ENCODE measurements around the gene SCRN2. TPM values are rescaled to one million over a fixed set of nuclear protein-coding genes. Genes with fewer than 3 reads are reported as not detected.

The SCRN2 gene
- total RNA-seq, 1 donor from 2014 or later: 30.1 TPM

DNA sequence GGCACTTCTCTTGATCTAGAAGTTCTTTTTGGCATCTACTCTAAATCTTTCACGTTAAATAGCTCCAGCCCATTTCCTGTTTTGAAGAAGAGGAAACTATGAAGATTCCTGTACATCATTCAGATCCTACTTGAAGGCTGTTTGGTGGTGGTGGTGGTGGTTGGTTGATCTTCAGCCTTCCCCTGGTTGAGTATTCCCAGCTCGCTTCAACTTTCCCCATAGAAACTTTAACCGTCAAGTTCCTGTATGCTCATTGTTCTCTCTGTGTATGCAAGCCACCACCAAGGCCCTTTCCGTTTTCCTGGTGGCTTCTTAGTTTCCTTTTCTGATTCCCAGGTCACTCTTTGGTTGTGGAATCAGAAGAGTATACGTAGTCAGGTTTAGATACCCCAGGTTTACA is 6.3 kb downstream of the SCRN2 start:
- no peak for DNase-seq (ENCODE audit: low read depth)
- Histone ChIP-seq H3K36me3 (ENCODE audit: control insufficient read depth, insufficient read depth, low read length) (no peaks in the 10 kb centered on the region), H3K4me3 (ENCODE audit: low read depth, low read length) (no peak overlapping the region), H3K27me3 (ENCODE audit: control insufficient read depth, insufficient read depth, low read length) (no peaks in the 10 kb centered on the region)
- TF ChIP-seq CTCF (IDR thresholded peaks at IDR 0.05; ENCODE audit: insufficient read depth, low read length, poor library complexity, severe bottlenecking): no peak

- peak overlapping the region; percentile 54 for H3K4me3 ChIP-seq (ENCODE audit: low read depth, low read length)
- DNase-seq (ENCODE audit: low read depth): no peak
- no peak for TF ChIP-seq CTCF (IDR thresholded peaks at IDR 0.05; ENCODE audit: insufficient read depth, low read length, poor library complexity, severe bottlenecking)
These were observed 9.1 kb downstream of the SCRN2 start for GRCh38 chr17:47831934-47832327.

GRCh38 chr17:47831003-47831933 is 9.8 kb downstream of the SCRN2 start, which contains the start of the genes LRRC46 and MRPL10:
LRRC46 (plus strand) TSS chr17:47831670; CDS start chr17:47831990, 320 bp downstream.
MRPL10 (minus strand) TSS chr17:47831541; CDS start chr17:47831511, 30 bp downstream.
- Histone ChIP-seq H3K27me3 (ENCODE audit: control insufficient read depth, insufficient read depth, low read length) (no peaks in the 10 kb centered on the region), H3K36me3 (ENCODE audit: control insufficient read depth, insufficient read depth, low read length) (peaks cover 4% of the 10 kb centered on the region), H3K4me3 (ENCODE audit: low read depth, low read length) (peak within 1 kb of the TSS; percentile 54)
- DNase-seq (ENCODE audit: low read depth): peak; percentile 61
- peak; percentile 55 for TF ChIP-seq CTCF (IDR thresholded peaks at IDR 0.05; ENCODE audit: insufficient read depth, low read length, poor library complexity, severe bottlenecking)

More at GRCh38 chr17:47831934-47832327, 9.1 kb downstream of the SCRN2 start:
- Histone ChIP-seq H3K27me3 (ENCODE audit: control insufficient read depth, insufficient read depth, low read length) (no peaks in the 10 kb centered on the region), H3K36me3 (ENCODE audit: control insufficient read depth, insufficient read depth, low read length) (peaks cover 2% of the 10 kb centered on the region)

DNA sequence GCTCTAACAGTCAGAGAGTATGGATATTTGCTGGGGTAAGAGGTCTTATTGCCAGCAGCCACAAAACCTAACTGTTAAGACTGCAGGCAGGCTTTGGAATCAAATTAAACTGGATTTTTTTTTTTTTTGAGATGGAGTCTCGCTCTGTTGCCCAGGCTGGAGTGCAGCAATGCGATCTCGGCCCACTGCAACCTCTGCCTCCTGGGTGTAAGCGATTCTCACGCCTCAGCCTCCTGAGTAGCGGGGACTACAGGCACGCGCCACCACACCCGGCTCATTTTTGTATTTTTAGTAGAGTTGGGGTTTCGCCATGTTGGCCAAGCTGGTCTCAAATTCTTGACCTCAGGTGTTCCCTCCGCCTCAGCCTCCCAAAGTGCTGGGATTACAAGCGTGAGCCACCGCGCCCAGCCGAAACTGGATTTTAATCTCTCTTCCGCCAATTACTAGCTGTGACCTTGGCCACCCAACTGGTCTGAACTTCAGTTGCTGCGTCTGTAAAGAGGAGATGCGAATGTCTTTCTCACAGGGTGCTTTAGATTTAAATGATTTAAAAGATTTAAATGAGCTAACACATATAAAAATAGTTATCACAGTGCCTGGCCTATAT is 10.6 kb downstream of the SCRN2 start:
- peaks cover 4% of the 10 kb centered on the region for H3K36me3 ChIP-seq (ENCODE audit: control insufficient read depth, insufficient read depth, low read length)
- no peaks in the 10 kb centered on the region for H3K27me3 ChIP-seq (ENCODE audit: control insufficient read depth, insufficient read depth, low read length)
- peak overlapping the region; percentile 54 for H3K4me3 ChIP-seq (ENCODE audit: low read depth, low read length)
- no peak for TF ChIP-seq CTCF (IDR thresholded peaks at IDR 0.05; ENCODE audit: insufficient read depth, low read length, poor library complexity, severe bottlenecking)
- DNase-seq (ENCODE audit: low read depth): no peak

DNA sequence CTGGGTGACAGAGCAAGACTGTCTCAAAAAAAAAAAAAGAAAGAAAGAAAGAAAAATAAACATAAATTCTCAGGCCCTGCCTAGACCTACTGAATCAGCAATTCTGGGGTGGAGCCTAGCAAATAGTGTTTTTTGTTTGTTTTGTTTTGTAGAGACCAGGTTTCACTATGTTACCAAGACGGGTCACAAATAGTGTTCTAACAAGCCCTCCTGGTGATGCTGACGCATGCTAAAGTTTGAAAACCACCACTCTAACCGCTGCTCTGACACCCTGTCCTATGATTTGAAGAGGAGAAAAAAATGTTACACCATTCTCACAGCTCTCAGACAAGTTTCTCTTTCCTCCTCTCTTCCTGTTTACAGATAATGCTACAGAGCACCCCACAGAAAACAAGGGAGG is 11.2 kb downstream of the SCRN2 start:
- H3K27me3 ChIP-seq (ENCODE audit: control insufficient read depth, insufficient read depth, low read length): no peaks in the 10 kb centered on the region
- no peak for DNase-seq (ENCODE audit: low read depth)
- peaks cover 4% of the 10 kb centered on the region for H3K36me3 ChIP-seq (ENCODE audit: control insufficient read depth, insufficient read depth, low read length)
- H3K4me3 ChIP-seq (ENCODE audit: low read depth, low read length): no peak overlapping the region
- no peak for TF ChIP-seq CTCF (IDR thresholded peaks at IDR 0.05; ENCODE audit: insufficient read depth, low read length, poor library complexity, severe bottlenecking)

Measured in kidney epithelial cell (primary cell).